Progenitor cell of endocrine pancreas (in vitro differentiated cells): ENCODE results near the gene CCDC181. TPM values are rescaled to one million over a fixed set of nuclear protein-coding genes. Genes with fewer than 3 reads are reported as not detected.

Experiments
- DNase-seq: peaks from one replicate; pipeline ENCODE4 v3.0.0; 2021; ENCODE audit warnings: low spot score; ENCODE audit not compliant: unreplicated experiment
- H3K27ac Mint-ChIP-seq: 2 replicates; pipeline ENCODE4 v1.8.0; 2021; ENCODE audit warnings: mild to moderate bottlenecking, moderate library complexity, mixed read lengths
- H3K27me3 Mint-ChIP-seq: 2 replicates; pipeline ENCODE4 v1.8.0; 2021; ENCODE audit warnings: mixed read lengths
- H3K36me3 Mint-ChIP-seq: 2 replicates; pipeline ENCODE4 v1.8.0; 2022; ENCODE audit warnings: mixed read lengths; ENCODE audit not compliant: insufficient read depth
- H3K4me1 Mint-ChIP-seq: 2 replicates; pipeline ENCODE4 v1.8.0; 2021; ENCODE audit warnings: low read depth, mixed read lengths
- H3K4me3 Mint-ChIP-seq: 2 replicates; pipeline ENCODE4 v1.8.0; 2021; ENCODE audit warnings: low read depth, mild to moderate bottlenecking, moderate library complexity, mixed read lengths
- H3K9me3 Mint-ChIP-seq: 2 replicates; pipeline ENCODE4 v1.8.0; 2021; ENCODE audit warnings: low read depth, mixed read lengths
- CTCF ChIP-seq: fragments of 200-600 bp; sonication (generic); IDR thresholded peaks from one replicate; pipeline ENCODE4 v1.5.0; 2021; ENCODE audit warnings: antibody characterized with exemption, mild to moderate bottlenecking; ENCODE audit not compliant: unreplicated experiment
- long read RNA-seq: library from polyadenylated mRNA; unstranded; transcript quantifications from one replicate; pipeline ENCODE4 v2.0.0, GENCODE V29; 2020
- total RNA-seq: library from RNA; stranded (reverse); gene quantifications from 2 replicates; pipeline ENCODE4 v1.2.1, GENCODE V29; 2021

Gene CCDC181
- 7.3 and 8.2 TPM in 2 replicates for total RNA-seq
- long read RNA-seq, partial matches to known transcripts: 2 of 8 reads
- long read RNA-seq, other reads (novel, unspliced or antisense): 4 of 8 reads

GRCh38 chr1:169427081-169427641, at the start of gene CCDC181:
CCDC181 (minus strand) TSS chr1:169427474; CDS start chr1:169424927, 2,547 bp downstream.
- Mint-ChIP-seq H3K4me1 (peaks cover 6% of the 10 kb centered on the region), H3K27ac (peak within 1 kb of the TSS; percentile 86), H3K9me3 (peaks cover 10% of the 10 kb centered on the region), H3K27me3 (peaks cover 27% of the 10 kb centered on the region), H3K36me3 (no peaks in the 10 kb centered on the region), H3K4me3 (peak within 1 kb of the TSS; percentile 88)
- DNase-seq: peak; percentile 72
- TF ChIP-seq CTCF: no peak

- Mint-ChIP-seq H3K27me3 (no peaks in the 10 kb centered on the region), H3K4me1 (peaks cover 13% of the 10 kb centered on the region), H3K36me3 (peaks cover 7% of the 10 kb centered on the region), H3K27ac (no peak overlapping the region), H3K4me3 (no peak overlapping the region), H3K9me3 (no peaks in the 10 kb centered on the region)
- DNase-seq: no peak
- TF ChIP-seq CTCF: no peak
These were observed 48.6 kb upstream of the CCDC181 start for GRCh38 chr1:169475806-169476387.

GRCh38 chr1:169474302-169474995, 47.2 kb upstream of the CCDC181 start:
- Mint-ChIP-seq H3K36me3 (peaks cover 7% of the 10 kb centered on the region), H3K4me1 (peaks cover 6% of the 10 kb centered on the region), H3K27me3 (no peaks in the 10 kb centered on the region), H3K9me3 (no peaks in the 10 kb centered on the region), H3K4me3 (no peak overlapping the region), H3K27ac (no peak overlapping the region)
- TF ChIP-seq CTCF: no peak
- DNase-seq: no peak

- peaks cover 2% of the 10 kb centered on the region for H3K4me1 Mint-ChIP-seq
- H3K36me3 Mint-ChIP-seq: peaks cover 13% of the 10 kb centered on the region
- H3K27me3 Mint-ChIP-seq: no peaks in the 10 kb centered on the region
- no peak for TF ChIP-seq CTCF
- H3K4me3 Mint-ChIP-seq: no peak overlapping the region
- no peaks in the 10 kb centered on the region for H3K9me3 Mint-ChIP-seq
- DNase-seq: no peak
- H3K27ac Mint-ChIP-seq: no peak overlapping the region
These were observed 46.1 kb upstream of the CCDC181 start for GRCh38 chr1:169473347-169473746.

GRCh38 chr1:169472738-169473137, 45.5 kb upstream of the CCDC181 start:
- Mint-ChIP-seq H3K27ac (no peak overlapping the region), H3K4me3 (no peak overlapping the region), H3K9me3 (no peaks in the 10 kb centered on the region), H3K27me3 (no peaks in the 10 kb centered on the region), H3K36me3 (peaks cover 15% of the 10 kb centered on the region), H3K4me1 (peaks cover 2% of the 10 kb centered on the region)
- TF ChIP-seq CTCF: no peak
- no peak for DNase-seq
